IMR-90 (cell line): ENCODE measurements around the gene LRRC61. TPM values are rescaled to one million over a fixed set of nuclear protein-coding genes. Genes with fewer than 3 reads are reported as not detected.

ENCODE experiments used
- ATAC-seq: fragments of 200-7000 bp; cut with Tn5 transposase; 2 replicates; pipeline ENCODE4 v1.9.1; 2020; ENCODE audit warnings: low read depth, mild to moderate bottlenecking, moderate library complexity
- BruUV-seq: library from RNA; stranded (reverse); fragments of 400-500 nt; replicated peaks from 2 replicates; lab custom pipeline; 2021; lab: Mats Ljungman, UMichigan
- CTCF ChIA-PET: fragments of 300-600 bp; formaldehyde crosslinking; extraction: SDS; loops from one replicate; lab custom pipeline; 2021; ENCODE audit warnings: antibody characterized with exemption; lab: Yijun Ruan, JAX
- POLR2A ChIA-PET: fragments of 300-600 bp; sonication (Branson Sonifier 250); formaldehyde crosslinking; loops from one replicate; lab custom pipeline; 2022; ENCODE audit warnings: antibody characterized with exemption; ENCODE audit not compliant: unreplicated experiment; lab: Charles Lee
- DNase-seq: peaks from one replicate; pipeline ENCODE4 v3.0.0; 2013
- H2AFZ ChIP-seq: replicated peaks from 2 replicates; pipeline ENCODE3; 2013; ENCODE audit warnings: low read length, mild to moderate bottlenecking; ENCODE audit not compliant: poor library complexity
- H2AK5ac ChIP-seq: 2 replicates; pipeline ENCODE4 v1.6.1; 2013; ENCODE audit warnings: low read depth, low read length, inconsistent platforms
- H2AK9ac ChIP-seq: replicated peaks from 2 replicates; pipeline ENCODE3; 2013; ENCODE audit warnings: mild to moderate bottlenecking, low read depth, low read length, moderate library complexity; ENCODE audit not compliant: poor library complexity
- H2BK120ac ChIP-seq: 2 replicates; pipeline ENCODE4 v1.6.1; 2013; ENCODE audit warnings: low read depth, low read length, inconsistent platforms
- H2BK15ac ChIP-seq: 3 replicates; pipeline ENCODE4 v1.6.1; 2013; ENCODE audit warnings: low read depth, low read length, inconsistent platforms
- H2BK20ac ChIP-seq: 2 replicates; pipeline ENCODE4 v1.6.1; 2013; ENCODE audit warnings: low read depth, mild to moderate bottlenecking, inconsistent platforms, low read length, moderate library complexity
- H2BK5ac ChIP-seq: 2 replicates; pipeline ENCODE4 v1.6.1; 2013; ENCODE audit warnings: mild to moderate bottlenecking, low read depth, low read length, inconsistent platforms; ENCODE audit not compliant: poor library complexity, severe bottlenecking
- H3K14ac ChIP-seq: replicated peaks from 2 replicates; pipeline ENCODE4 v1.6.1; 2013; ENCODE audit warnings: low read depth, low read length, inconsistent platforms
- H3K18ac ChIP-seq: 2 replicates; pipeline ENCODE4 v1.6.1; 2013; ENCODE audit warnings: low read depth, low read length, control low read depth
- H3K23ac ChIP-seq: 2 replicates; pipeline ENCODE4 v1.6.1; 2013; ENCODE audit warnings: low read depth, low read length, inconsistent platforms
- H3K27ac ChIP-seq: 2 replicates; pipeline ENCODE4 v1.5.1; 2013; ENCODE audit warnings: mild to moderate bottlenecking, control low read depth, low read length; ENCODE audit not compliant: insufficient read depth
- H3K27me3 ChIP-seq: 2 replicates; pipeline ENCODE4 v1.6.1; 2013; ENCODE audit warnings: low read length; ENCODE audit not compliant: control insufficient read depth, insufficient read depth
- H3K36me3 ChIP-seq: 2 replicates; pipeline ENCODE4 v1.6.1; 2013; ENCODE audit warnings: low read length, mixed read lengths; ENCODE audit not compliant: control insufficient read depth, insufficient read depth
- H3K4ac ChIP-seq: 2 replicates; pipeline ENCODE4 v1.6.1; 2013; ENCODE audit warnings: low read depth, low read length, inconsistent platforms
- H3K4me1 ChIP-seq: 2 replicates; pipeline ENCODE4 v1.6.1; 2013; ENCODE audit warnings: low read length, mixed read lengths; ENCODE audit not compliant: control insufficient read depth, insufficient read depth
- H3K4me2 ChIP-seq: 2 replicates; pipeline ENCODE4 v1.6.1; 2013; ENCODE audit warnings: low read depth, mild to moderate bottlenecking, control low read depth, low read length, moderate library complexity
- H3K4me3 ChIP-seq: 2 replicates; pipeline ENCODE4 v1.5.1; 2013; ENCODE audit warnings: low read depth, mild to moderate bottlenecking, control low read depth, low read length, moderate library complexity; ENCODE audit not compliant: insufficient read depth
- H3K56ac ChIP-seq: 2 replicates; pipeline ENCODE4 v1.6.1; 2013; ENCODE audit warnings: low read length, inconsistent platforms; ENCODE audit not compliant: insufficient read depth; ENCODE audit errors: extremely low read depth
- H3K79me1 ChIP-seq, 2 experiments: 2 replicates each; pipeline ENCODE4 v1.6.1; 2013; ENCODE audit warnings: low read length in 2 of 2, inconsistent platforms in 1 of 2, low read depth in 1 of 2
- H3K9ac ChIP-seq: 2 replicates; pipeline ENCODE4 v1.6.1; 2013; ENCODE audit warnings: low read depth, low read length, control low read depth
- H3K9me1 ChIP-seq: 2 replicates; pipeline ENCODE4 v1.6.1; 2013; ENCODE audit warnings: low read length, inconsistent platforms; ENCODE audit not compliant: insufficient read depth
- H3K9me3 ChIP-seq: 2 replicates; pipeline ENCODE4 v1.6.1; 2013; ENCODE audit warnings: low read length; ENCODE audit not compliant: control insufficient read depth, insufficient read depth
- H4K20me1 ChIP-seq: 2 replicates; pipeline ENCODE4 v1.6.1; 2013; ENCODE audit warnings: low read length, inconsistent platforms; ENCODE audit not compliant: insufficient read depth
- H4K5ac ChIP-seq: 2 replicates; pipeline ENCODE4 v1.6.1; 2013; ENCODE audit warnings: mild to moderate bottlenecking, low read depth, low read length, control low read depth
- H4K8ac ChIP-seq, 2 experiments: 2 replicates each; pipeline ENCODE4 v1.6.1; 2013; ENCODE audit warnings: low read depth in 2 of 2, low read length in 2 of 2, control low read depth in 1 of 2, inconsistent platforms in 1 of 2
- H4K91ac ChIP-seq: 2 replicates; pipeline ENCODE4 v1.6.1; 2013; ENCODE audit warnings: low read depth, low read length, inconsistent platforms; ENCODE audit not compliant: insufficient read depth
- CHD1 ChIP-seq: IDR thresholded peaks from 2 replicates; pipeline ENCODE4 v1.6.1; 2012; ENCODE audit warnings: low read depth, low read length, improper control_type of control experiment
- ELK1 ChIP-seq: fragments of 150-350 bp; IDR thresholded peaks from 2 replicates; pipeline ENCODE4 v1.6.1; 2016; ENCODE audit warnings: low read depth, mild to moderate bottlenecking, low read length, moderate library complexity, borderline replicate concordance
- FOS ChIP-seq: fragments of 150-350 bp; IDR thresholded peaks from 2 replicates; pipeline ENCODE4 v1.6.1; 2016; ENCODE audit warnings: low read depth, low read length
- MAFK ChIP-seq: IDR thresholded peaks from 2 replicates; pipeline ENCODE4 v1.6.1; 2012; ENCODE audit warnings: low read depth, low read length, improper control_type of control experiment
- MAZ ChIP-seq: IDR thresholded peaks from 2 replicates; pipeline ENCODE4 v1.6.1; 2012; ENCODE audit warnings: low read depth, mild to moderate bottlenecking, low read length, improper control_type of control experiment, moderate library complexity, borderline replicate concordance
- MXI1 ChIP-seq: IDR thresholded peaks from 2 replicates; pipeline ENCODE4 v1.6.1; 2012; ENCODE audit warnings: low read depth, mild to moderate bottlenecking, low read length, moderate library complexity, borderline replicate concordance
- NFE2L2 ChIP-seq: fragments of 150-350 bp; IDR thresholded peaks from 2 replicates; pipeline ENCODE4 v1.6.1; 2016; ENCODE audit warnings: low read depth, mild to moderate bottlenecking, low read length
- POLR2A ChIP-seq: IDR thresholded peaks from 2 replicates; pipeline ENCODE4 v1.6.1; 2012; ENCODE audit warnings: mild to moderate bottlenecking, low read depth, low read length
- RAD21 ChIP-seq: IDR thresholded peaks from 2 replicates; pipeline ENCODE4 v1.6.1; 2012; ENCODE audit warnings: low read length, improper control_type of control experiment
- RCOR1 ChIP-seq: IDR thresholded peaks from 2 replicates; pipeline ENCODE4 v1.6.1; 2012; ENCODE audit warnings: mild to moderate bottlenecking, low read length, improper control_type of control experiment; ENCODE audit not compliant: insufficient replicate concordance
- RFX5 ChIP-seq: IDR thresholded peaks from 2 replicates; pipeline ENCODE4 v1.8.0; 2012; ENCODE audit warnings: low read depth, mild to moderate bottlenecking, low read length, moderate library complexity
- SMC3 ChIP-seq: fragments of 150-350 bp; IDR thresholded peaks from 2 replicates; pipeline ENCODE4 v1.6.1; 2016; ENCODE audit warnings: low read depth, mild to moderate bottlenecking, antibody characterized with exemption, low read length, moderate library complexity
- WGBS, 2 experiments: methylation state at CpG; one replicate each; pipeline versions ENCODE4 v1.1.5 to v1.1.7; 2013; ENCODE audit warnings: missing lambda C conversion rate in 2 of 2; ENCODE audit not compliant: insufficient read length in 1 of 2; ENCODE audit errors: extremely low coverage in 2 of 2; 5-methylcytosine and 5-hydroxymethylcytosine counted together
- dilution Hi-C: fragments of 300-500 bp; cut with HindIII; formaldehyde crosslinking; loops from one replicate; pipeline ENCODE4 v1.14.3; 2018; ENCODE audit warnings: low sequenced_read_pairs; ENCODE audit not compliant: unreplicated experiment
- in situ Hi-C: fragments of 300-500 bp; cut with MboI; formaldehyde crosslinking; loops from 3 replicates; pipeline ENCODE4 v1.14.3; 2019; ENCODE audit warnings: low sequenced_read_pairs, inconsistent platforms, mixed read lengths
- intact Hi-C: fragments of 100-400 bp; cut with micrococcal nuclease; formaldehyde crosslinking; loops from 2 replicates; pipeline ENCODE4 v1.10.0; 2022
- polyA plus RNA-seq, 3 experiments: library from polyadenylated mRNA; depleted of rRNA; stranded (reverse); fragments of >200 nt; gene quantifications; 2 replicates each; pipeline ENCODE4 v1.2.3, GENCODE V29; 2012; ENCODE audit warnings: low replicate concordance in 1 of 3
- total RNA-seq: library from RNA; depleted of rRNA; stranded (reverse); fragments of >200 nt; gene quantifications from 2 replicates; pipeline ENCODE4 v1.2.3, GENCODE V29; 2012

Gene LRRC61
- total and polyA plus RNA-seq, 2 of the 4 experiments (the other 2 are of a cell fraction), result 0.07 TPM; not detected in 1

GRCh38 chr7:150324373-150324961, 1.3 kb downstream of the LRRC61 start:
- no peaks in the 10 kb centered on the region for H3K36me3 ChIP-seq
- no peak overlapping the region for H2BK5ac ChIP-seq
- WGBS, 2 experiments, result 63% methylated on average over 9 of the region's 12 CpGs; no CpG with 5 or more reads in 1 of the 2 experiments
- no peaks in the 10 kb centered on the region for H4K20me1 ChIP-seq
- in situ Hi-C loops, result loop anchor here (25.0 kb wide), 1 partner anchor 413 kb away; the partner anchor contains the start of gene GIMAP5
- peak; percentile 51 for ATAC-seq
- H3K4me2 ChIP-seq, result no peak overlapping the region
- no peaks in the 10 kb centered on the region for H3K79me1 ChIP-seq
- TF ChIP-seq CHD1 (no peak), ELK1 (no peak), SMC3 (no peak), MXI1 (no peak), RCOR1 (no peak), MAZ (no peak), RFX5 (no peak), POLR2A (no peak), FOS (no peak), NFE2L2 (no peak), MAFK (no peak), RAD21 (no peak)
- H3K9me1 ChIP-seq, result no peaks in the 10 kb centered on the region
- POLR2A ChIA-PET, result no interaction called here
- peak overlapping the region; percentile 37; the same call in 1 of the 2 replicates for H3K18ac ChIP-seq
- no peak overlapping the region for H3K56ac ChIP-seq
- no peak overlapping the region for H3K4ac ChIP-seq
- intact Hi-C loops, result no loop called here
- H3K27me3 ChIP-seq, result no peaks in the 10 kb centered on the region; the same call in 1 of the 2 replicates
- no peak overlapping the region; the same call in 1 of the 2 replicates for H4K5ac ChIP-seq
- no peak overlapping the region for H2BK15ac ChIP-seq
- no peak overlapping the region for H3K9ac ChIP-seq
- dilution Hi-C loops, result no loop called here
- H2BK20ac ChIP-seq, result no peak overlapping the region
- no peak overlapping the region for H2BK120ac ChIP-seq
- no peak overlapping the region for H3K14ac ChIP-seq
- no peaks in the 10 kb centered on the region for H3K9me3 ChIP-seq
- DNase-seq, result peak; percentile 11
- peak overlapping the region; percentile 53 for H2AFZ ChIP-seq
- no peak overlapping the region for H2AK9ac ChIP-seq
- H4K91ac ChIP-seq, result no peak overlapping the region
- no TSS peak for BruUV-seq
- no peak overlapping the region for H3K27ac ChIP-seq
- H3K23ac ChIP-seq, result no peak overlapping the region
- CTCF ChIA-PET, result no interaction called here
- no peak overlapping the region; a peak in 1 of 4 replicates for H4K8ac ChIP-seq
- H3K4me1 ChIP-seq, result peaks cover 10% of the 10 kb centered on the region; the same call in 1 of the 2 replicates
- H3K4me3 ChIP-seq, result no peak overlapping the region
- no peak overlapping the region; the same call in 1 of the 2 replicates for H2AK5ac ChIP-seq
